T-helper 2 cell treated with Interferon-gamma antibody and Interleukin-4, amounts not matched to agents 5 μg/mL and 100 μg/mL, for 36 hours (primary cell): ENCODE data around the gene ANKK1.

ENCODE experiments used
- DNase-seq: peaks from one replicate; pipeline ENCODE4 v3.0.0; 2021; ENCODE audit warnings: low spot score
- H3K27ac Mint-ChIP-seq: one replicate; pipeline ENCODE4 v1.8.0; 2021; ENCODE audit warnings: mild to moderate bottlenecking, mixed read lengths
- H3K27me3 Mint-ChIP-seq: one replicate; pipeline ENCODE4 v1.8.0; 2021; ENCODE audit warnings: low read depth, mixed read lengths
- H3K36me3 Mint-ChIP-seq: one replicate; pipeline ENCODE4 v1.8.0; 2021; ENCODE audit warnings: low read depth, mixed read lengths
- H3K4me1 Mint-ChIP-seq: one replicate; pipeline ENCODE4 v1.8.0; 2021; ENCODE audit warnings: low read depth, mixed read lengths
- H3K4me3 Mint-ChIP-seq: one replicate; pipeline ENCODE4 v1.8.0; 2022; ENCODE audit warnings: mild to moderate bottlenecking, moderate library complexity, mixed read lengths
- H3K9me3 Mint-ChIP-seq: one replicate; pipeline ENCODE4 v1.8.0; 2021; ENCODE audit warnings: mixed read lengths

Gene ANKK1

GRCh38 chr11:113365895-113366294, 21.7 kb upstream of the ANKK1 start:
- H3K9me3 Mint-ChIP-seq = no peaks in the 10 kb centered on the region
- H3K4me3 Mint-ChIP-seq = no peak overlapping the region
- peaks cover 3% of the 10 kb centered on the region for H3K4me1 Mint-ChIP-seq
- no peaks in the 10 kb centered on the region for H3K27me3 Mint-ChIP-seq
- no peaks in the 10 kb centered on the region for H3K36me3 Mint-ChIP-seq
- DNase-seq = no peak
- no peak overlapping the region for H3K27ac Mint-ChIP-seq

- H3K4me3 Mint-ChIP-seq = no peak overlapping the region
Measured at GRCh38 chr11:113369411-113369810, 18.2 kb upstream of the ANKK1 start.

GRCh38 chr11:113370634-113371033, 16.9 kb upstream of the ANKK1 start:
- Mint-ChIP-seq H3K27me3 (no peaks in the 10 kb centered on the region), H3K36me3 (no peaks in the 10 kb centered on the region), H3K9me3 (no peaks in the 10 kb centered on the region), H3K4me3 (no peak overlapping the region), H3K4me1 (peaks cover 3% of the 10 kb centered on the region), H3K27ac (no peak overlapping the region)
- DNase-seq = no peak

More at GRCh38 chr11:113369411-113369810, 18.2 kb upstream of the ANKK1 start:
- no peak overlapping the region for H3K27ac Mint-ChIP-seq
- H3K4me1 Mint-ChIP-seq = peaks cover 3% of the 10 kb centered on the region
- no peaks in the 10 kb centered on the region for H3K36me3 Mint-ChIP-seq
- no peaks in the 10 kb centered on the region for H3K27me3 Mint-ChIP-seq
- no peak for DNase-seq
- H3K9me3 Mint-ChIP-seq = no peaks in the 10 kb centered on the region

GRCh38 chr11:113372309-113372708, 15.3 kb upstream of the ANKK1 start:
- Mint-ChIP-seq H3K36me3 (no peaks in the 10 kb centered on the region), H3K4me3 (no peak overlapping the region), H3K27me3 (no peaks in the 10 kb centered on the region), H3K9me3 (no peaks in the 10 kb centered on the region), H3K27ac (no peak overlapping the region), H3K4me1 (no peaks in the 10 kb centered on the region)
- no peak for DNase-seq

- DNase-seq = no peak
- H3K27me3 Mint-ChIP-seq = no peaks in the 10 kb centered on the region
- no peak overlapping the region for H3K4me3 Mint-ChIP-seq
- no peak overlapping the region for H3K27ac Mint-ChIP-seq
- no peaks in the 10 kb centered on the region for H3K36me3 Mint-ChIP-seq
- H3K4me1 Mint-ChIP-seq = no peaks in the 10 kb centered on the region
- H3K9me3 Mint-ChIP-seq = no peaks in the 10 kb centered on the region
Measured at GRCh38 chr11:113373306-113373705, 14.3 kb upstream of the ANKK1 start.

GRCh38 chr11:113373981-113374560, 13.5 kb upstream of the ANKK1 start:
- Mint-ChIP-seq H3K4me1 (no peaks in the 10 kb centered on the region), H3K27ac (no peak overlapping the region), H3K27me3 (no peaks in the 10 kb centered on the region)

GRCh38 chr11:113375402-113375801, 12.2 kb upstream of the ANKK1 start:
- H3K27ac Mint-ChIP-seq = no peak overlapping the region
- no peaks in the 10 kb centered on the region for H3K9me3 Mint-ChIP-seq
- no peak for DNase-seq
- H3K4me3 Mint-ChIP-seq = no peak overlapping the region
- no peaks in the 10 kb centered on the region for H3K36me3 Mint-ChIP-seq
- H3K27me3 Mint-ChIP-seq = no peaks in the 10 kb centered on the region
- H3K4me1 Mint-ChIP-seq = no peaks in the 10 kb centered on the region

More at GRCh38 chr11:113373981-113374560, 13.5 kb upstream of the ANKK1 start:
- DNase-seq = no peak
- H3K9me3 Mint-ChIP-seq = no peaks in the 10 kb centered on the region
- no peak overlapping the region for H3K4me3 Mint-ChIP-seq
- H3K36me3 Mint-ChIP-seq = no peaks in the 10 kb centered on the region

GRCh38 chr11:113376156-113376555, 11.4 kb upstream of the ANKK1 start:
- Mint-ChIP-seq H3K9me3 (no peaks in the 10 kb centered on the region), H3K27me3 (no peaks in the 10 kb centered on the region), H3K4me3 (no peak overlapping the region), H3K27ac (no peak overlapping the region), H3K36me3 (no peaks in the 10 kb centered on the region), H3K4me1 (no peaks in the 10 kb centered on the region)
- DNase-seq = no peak

- Mint-ChIP-seq H3K36me3 (no peaks in the 10 kb centered on the region), H3K27ac (no peak overlapping the region), H3K9me3 (no peaks in the 10 kb centered on the region), H3K4me1 (no peaks in the 10 kb centered on the region), H3K4me3 (no peak overlapping the region), H3K27me3 (no peaks in the 10 kb centered on the region)
- DNase-seq = no peak
Measured at GRCh38 chr11:113377681-113378412, 9.7 kb upstream of the ANKK1 start.

GRCh38 chr11:113378692-113379091, 8.9 kb upstream of the ANKK1 start:
- H3K4me1 Mint-ChIP-seq = no peaks in the 10 kb centered on the region
- no peaks in the 10 kb centered on the region for H3K9me3 Mint-ChIP-seq
- no peak overlapping the region for H3K27ac Mint-ChIP-seq
- no peaks in the 10 kb centered on the region for H3K36me3 Mint-ChIP-seq
- no peaks in the 10 kb centered on the region for H3K27me3 Mint-ChIP-seq
- H3K4me3 Mint-ChIP-seq = no peak overlapping the region
- DNase-seq = no peak

- no peaks in the 10 kb centered on the region for H3K4me1 Mint-ChIP-seq
- H3K27ac Mint-ChIP-seq = no peak overlapping the region
- H3K9me3 Mint-ChIP-seq = no peaks in the 10 kb centered on the region
- no peaks in the 10 kb centered on the region for H3K36me3 Mint-ChIP-seq
- peaks cover 6% of the 10 kb centered on the region for H3K27me3 Mint-ChIP-seq
- H3K4me3 Mint-ChIP-seq = no peak overlapping the region
- no peak for DNase-seq
Measured at GRCh38 chr11:113382121-113382520, 5.5 kb upstream of the ANKK1 start.

GRCh38 chr11:113384551-113384950, 3.0 kb upstream of the ANKK1 start:
- no peak for DNase-seq
- H3K4me3 Mint-ChIP-seq = no peak overlapping the region
- H3K36me3 Mint-ChIP-seq = no peaks in the 10 kb centered on the region
- H3K27me3 Mint-ChIP-seq = peaks cover 9% of the 10 kb centered on the region
- no peaks in the 10 kb centered on the region for H3K9me3 Mint-ChIP-seq
- no peak overlapping the region for H3K27ac Mint-ChIP-seq
- H3K4me1 Mint-ChIP-seq = no peaks in the 10 kb centered on the region

GRCh38 chr11:113385749-113386148, 1.8 kb upstream of the ANKK1 start:
- Mint-ChIP-seq H3K4me3 (no peak overlapping the region), H3K9me3 (no peaks in the 10 kb centered on the region), H3K27ac (no peak overlapping the region), H3K36me3 (no peaks in the 10 kb centered on the region), H3K4me1 (no peaks in the 10 kb centered on the region), H3K27me3 (peaks cover 9% of the 10 kb centered on the region)
- DNase-seq = no peak

GRCh38 chr11:113386866-113387265, 713 bp upstream of the ANKK1 start:
- H3K4me3 Mint-ChIP-seq = no peak overlapping the region
- no peaks in the 10 kb centered on the region for H3K4me1 Mint-ChIP-seq
- no peak overlapping the region for H3K27ac Mint-ChIP-seq
- DNase-seq = no peak
- peaks cover 9% of the 10 kb centered on the region for H3K27me3 Mint-ChIP-seq
- H3K36me3 Mint-ChIP-seq = no peaks in the 10 kb centered on the region
- H3K9me3 Mint-ChIP-seq = no peaks in the 10 kb centered on the region

- Mint-ChIP-seq H3K27ac (no peak overlapping the region), H3K27me3 (peaks cover 9% of the 10 kb centered on the region), H3K4me3 (no peak overlapping the region), H3K36me3 (no peaks in the 10 kb centered on the region), H3K9me3 (no peaks in the 10 kb centered on the region), H3K4me1 (no peaks in the 10 kb centered on the region)
- no peak for DNase-seq
Measured at GRCh38 chr11:113389272-113389671, 1.7 kb downstream of the ANKK1 start.
